Activated T-cell treated with anti-CD3 and anti-CD28 coated beads, Interleukin-2, amount 50 U/mL, for 72 hours (primary cell): ENCODE results near the gene LRMDA. TPM values are rescaled to one million over a fixed set of nuclear protein-coding genes. Genes with fewer than 3 reads are reported as not detected.

Source experiments
- ATAC-seq, 2 donors: fragments of 150-1000 bp; cut with Tn5 transposase; replicated peaks in 1 of 2; 2 replicates each; pipeline ENCODE4 v1.10.0; 2021; ENCODE audit warnings: moderate library complexity in 2 of 2, mild to moderate bottlenecking in 1 of 2
- DNase-seq, 2 donors: peaks; one replicate each; pipeline ENCODE4 v3.0.0; 2021 to 2022; ENCODE audit warnings: mixed read lengths in 1 of 2
- H3K27ac Mint-ChIP-seq: one replicate; pipeline ENCODE4 v1.8.0; 2022; ENCODE audit warnings: mild to moderate bottlenecking, moderate library complexity, mixed read lengths
- H3K27me3 Mint-ChIP-seq: one replicate; pipeline ENCODE4 v1.8.0; 2022; ENCODE audit warnings: low read depth, mixed read lengths
- H3K36me3 Mint-ChIP-seq, 2 donors: one replicate each; pipeline ENCODE4 v1.8.0; 2022; ENCODE audit warnings: mixed read lengths in 2 of 2, mild to moderate bottlenecking in 1 of 2; ENCODE audit not compliant: insufficient read depth in 2 of 2
- H3K4me1 Mint-ChIP-seq: one replicate; pipeline ENCODE4 v1.8.0; 2022; ENCODE audit warnings: low read depth, mixed read lengths
- H3K4me3 Mint-ChIP-seq, 2 donors: one replicate each; pipeline ENCODE4 v1.8.0; 2022; ENCODE audit warnings: mild to moderate bottlenecking in 2 of 2, mixed read lengths in 2 of 2, moderate library complexity in 2 of 2
- H3K9me3 Mint-ChIP-seq, 2 donors: one replicate each; pipeline ENCODE4 v1.8.0; 2022; ENCODE audit warnings: mixed read lengths in 2 of 2
- total RNA-seq, 2 donors: library from RNA; stranded (reverse); gene quantifications; one replicate each; pipeline ENCODE4 v1.2.3, GENCODE V29; 2022

Gene LRMDA
- total RNA-seq, 2 donors from 2014 or later = not detected

- H3K4me3 Mint-ChIP-seq = no peak overlapping the region
- H3K4me1 Mint-ChIP-seq = no peaks in the 10 kb centered on the region
- no peak overlapping the region for H3K27ac Mint-ChIP-seq
- DNase-seq (no peak), ATAC-seq (no peak)
- H3K9me3 Mint-ChIP-seq = peaks cover 0 to 3% of the 10 kb centered on the region in 2 donors
- no peaks in the 10 kb centered on the region for H3K27me3 Mint-ChIP-seq
- H3K36me3 Mint-ChIP-seq = no peaks in the 10 kb centered on the region
Observed at GRCh38 chr10:76453332-76453731, 1021.9 kb downstream of the LRMDA start.

GRCh38 chr10:76453997-76454396, 1022.6 kb downstream of the LRMDA start:
- ATAC-seq (no peak), DNase-seq (no peak)
- Mint-ChIP-seq H3K27me3 (no peaks in the 10 kb centered on the region), H3K27ac (no peak overlapping the region), H3K4me3 (no peak overlapping the region), H3K9me3 (peaks cover 0 to 3% of the 10 kb centered on the region in 2 donors), H3K4me1 (no peaks in the 10 kb centered on the region), H3K36me3 (no peaks in the 10 kb centered on the region)

- Mint-ChIP-seq H3K4me1 (no peaks in the 10 kb centered on the region), H3K27me3 (no peaks in the 10 kb centered on the region), H3K27ac (no peak overlapping the region), H3K9me3 (peaks cover 0 to 3% of the 10 kb centered on the region in 2 donors), H3K4me3 (no peak overlapping the region), H3K36me3 (no peaks in the 10 kb centered on the region)
- ATAC-seq (no peak), DNase-seq (no peak)
Observed at GRCh38 chr10:76454506-76455140, 1023.2 kb downstream of the LRMDA start.

GRCh38 chr10:76456197-76456596, 1024.8 kb downstream of the LRMDA start:
- H3K4me1 Mint-ChIP-seq = no peaks in the 10 kb centered on the region
- H3K4me3 Mint-ChIP-seq = no peak overlapping the region
- ATAC-seq (no peak), DNase-seq (no peak)
- no peak overlapping the region for H3K27ac Mint-ChIP-seq
- peaks cover 0 to 3% of the 10 kb centered on the region in 2 donors for H3K9me3 Mint-ChIP-seq
- no peaks in the 10 kb centered on the region for H3K36me3 Mint-ChIP-seq
- no peaks in the 10 kb centered on the region for H3K27me3 Mint-ChIP-seq

- no peak overlapping the region for H3K27ac Mint-ChIP-seq
- DNase-seq (no peak), ATAC-seq (no peak)
- H3K36me3 Mint-ChIP-seq = no peaks in the 10 kb centered on the region
- H3K9me3 Mint-ChIP-seq = peaks cover under 1 to 3% of the 10 kb centered on the region in 2 donors
- H3K4me1 Mint-ChIP-seq = no peaks in the 10 kb centered on the region
- H3K27me3 Mint-ChIP-seq = no peaks in the 10 kb centered on the region
- H3K4me3 Mint-ChIP-seq = no peak overlapping the region
Observed at GRCh38 chr10:76459016-76459730, 1027.7 kb downstream of the LRMDA start.

GRCh38 chr10:76461024-76461423, 1029.6 kb downstream of the LRMDA start:
- no peaks in the 10 kb centered on the region for H3K36me3 Mint-ChIP-seq
- no peak for DNase-seq
- no peaks in the 10 kb centered on the region for H3K27me3 Mint-ChIP-seq
- ATAC-seq = no peak
- H3K9me3 Mint-ChIP-seq = peaks cover 1 to 5% of the 10 kb centered on the region in 2 donors
- H3K27ac Mint-ChIP-seq = no peak overlapping the region
- H3K4me1 Mint-ChIP-seq = no peaks in the 10 kb centered on the region
- H3K4me3 Mint-ChIP-seq = no peak overlapping the region

- no peaks in the 10 kb centered on the region for H3K27me3 Mint-ChIP-seq
- DNase-seq (no peak), ATAC-seq (no peak)
- H3K36me3 Mint-ChIP-seq = no peaks in the 10 kb centered on the region
- H3K4me1 Mint-ChIP-seq = no peaks in the 10 kb centered on the region
- no peak overlapping the region for H3K4me3 Mint-ChIP-seq
- H3K27ac Mint-ChIP-seq = no peak overlapping the region
- peaks cover 1 to 2% of the 10 kb centered on the region in 2 donors for H3K9me3 Mint-ChIP-seq
Observed at GRCh38 chr10:76463111-76463510, 1031.7 kb downstream of the LRMDA start.

GRCh38 chr10:76466836-76467503, 1035.5 kb downstream of the LRMDA start:
- H3K4me3 Mint-ChIP-seq = no peak overlapping the region
- peaks cover 1 to 4% of the 10 kb centered on the region in 2 donors for H3K9me3 Mint-ChIP-seq
- H3K27me3 Mint-ChIP-seq = no peaks in the 10 kb centered on the region
- no peak for DNase-seq
- no peaks in the 10 kb centered on the region for H3K4me1 Mint-ChIP-seq
- H3K36me3 Mint-ChIP-seq = no peaks in the 10 kb centered on the region
- ATAC-seq = no peak
- no peak overlapping the region for H3K27ac Mint-ChIP-seq

GRCh38 chr10:76469675-76470074, 1038.3 kb downstream of the LRMDA start:
- Mint-ChIP-seq H3K27ac (no peak overlapping the region), H3K27me3 (no peaks in the 10 kb centered on the region), H3K4me1 (no peaks in the 10 kb centered on the region), H3K4me3 (no peak overlapping the region), H3K9me3 (peaks cover 0 to 6% of the 10 kb centered on the region in 2 donors), H3K36me3 (no peaks in the 10 kb centered on the region)
- ATAC-seq (no peak), DNase-seq (no peak)

- Mint-ChIP-seq H3K9me3 (peaks cover 3 to 4% of the 10 kb centered on the region in 2 donors), H3K27me3 (no peaks in the 10 kb centered on the region), H3K4me1 (no peaks in the 10 kb centered on the region), H3K36me3 (no peaks in the 10 kb centered on the region), H3K4me3 (no peak overlapping the region), H3K27ac (no peak overlapping the region)
- ATAC-seq (no peak), DNase-seq (no peak)
Observed at GRCh38 chr10:76479103-76479790, 1047.8 kb downstream of the LRMDA start.

GRCh38 chr10:76481178-76481577, 1049.8 kb downstream of the LRMDA start:
- no peaks in the 10 kb centered on the region for H3K27me3 Mint-ChIP-seq
- H3K4me3 Mint-ChIP-seq = no peak overlapping the region
- no peak overlapping the region for H3K27ac Mint-ChIP-seq
- ATAC-seq = no peak
- peaks cover 3 to 5% of the 10 kb centered on the region in 2 donors for H3K9me3 Mint-ChIP-seq
- H3K4me1 Mint-ChIP-seq = no peaks in the 10 kb centered on the region
- DNase-seq = no peak
- H3K36me3 Mint-ChIP-seq = no peaks in the 10 kb centered on the region

GRCh38 chr10:76487582-76487981, 1056.2 kb downstream of the LRMDA start:
- Mint-ChIP-seq H3K27ac (no peak overlapping the region), H3K9me3 (peaks cover 11 to 25% of the 10 kb centered on the region in 2 donors), H3K4me3 (no peak overlapping the region), H3K36me3 (peaks cover 1 to 6% of the 10 kb centered on the region in 2 donors), H3K4me1 (no peaks in the 10 kb centered on the region), H3K27me3 (no peaks in the 10 kb centered on the region)
- ATAC-seq (no peak), DNase-seq (no peak)

- DNase-seq (no peak), ATAC-seq (no peak)
- no peak overlapping the region for H3K4me3 Mint-ChIP-seq
- H3K4me1 Mint-ChIP-seq = no peaks in the 10 kb centered on the region
- H3K27me3 Mint-ChIP-seq = no peaks in the 10 kb centered on the region
- H3K27ac Mint-ChIP-seq = no peak overlapping the region
- H3K9me3 Mint-ChIP-seq = peaks cover 11 to 25% of the 10 kb centered on the region in 2 donors
- H3K36me3 Mint-ChIP-seq = peaks cover 1 to 6% of the 10 kb centered on the region in 2 donors
Observed at GRCh38 chr10:76488602-76489001, 1057.2 kb downstream of the LRMDA start.
